HUES48 (cell line): ENCODE results near the gene SMAP2.

Experiments used
- H3K27ac ChIP-seq: one replicate; pipeline ENCODE4 v1.7.0; 2013; ENCODE audit warnings: low read depth, low read length, inconsistent platforms
- H3K27me3 ChIP-seq: 2 replicates; pipeline ENCODE4 v1.6.1; 2013; ENCODE audit warnings: mild to moderate bottlenecking, low read length; ENCODE audit not compliant: control insufficient read depth, insufficient read depth
- H3K36me3 ChIP-seq: 2 replicates; pipeline ENCODE4 v1.6.1; 2013; ENCODE audit warnings: low read length; ENCODE audit not compliant: control insufficient read depth, insufficient read depth
- H3K4me1 ChIP-seq: 2 replicates; pipeline ENCODE4 v1.6.1; 2013; ENCODE audit warnings: mild to moderate bottlenecking, low read length; ENCODE audit not compliant: control insufficient read depth, insufficient read depth
- H3K4me3 ChIP-seq: 2 replicates; pipeline ENCODE4 v1.5.1; 2013; ENCODE audit warnings: mild to moderate bottlenecking, low read depth, low read length
- H3K9ac ChIP-seq: 2 replicates; pipeline ENCODE4 v1.6.1; 2013; ENCODE audit warnings: mild to moderate bottlenecking, low read depth, low read length, moderate library complexity
- H3K9me3 ChIP-seq: 2 replicates; pipeline ENCODE4 v1.6.1; 2013; ENCODE audit warnings: low read length; ENCODE audit not compliant: control insufficient read depth, insufficient read depth

SMAP2 gene

GRCh38 chr1:40351124-40351523, 22.4 kb upstream of the SMAP2 start:
- H3K27me3 ChIP-seq: no peaks in the 10 kb centered on the region
- no peak overlapping the region for H3K27ac ChIP-seq
- H3K4me3 ChIP-seq: no peak overlapping the region
- H3K4me1 ChIP-seq: no peaks in the 10 kb centered on the region
- H3K36me3 ChIP-seq: no peaks in the 10 kb centered on the region
- H3K9ac ChIP-seq: no peak overlapping the region
- no peaks in the 10 kb centered on the region for H3K9me3 ChIP-seq

DNA sequence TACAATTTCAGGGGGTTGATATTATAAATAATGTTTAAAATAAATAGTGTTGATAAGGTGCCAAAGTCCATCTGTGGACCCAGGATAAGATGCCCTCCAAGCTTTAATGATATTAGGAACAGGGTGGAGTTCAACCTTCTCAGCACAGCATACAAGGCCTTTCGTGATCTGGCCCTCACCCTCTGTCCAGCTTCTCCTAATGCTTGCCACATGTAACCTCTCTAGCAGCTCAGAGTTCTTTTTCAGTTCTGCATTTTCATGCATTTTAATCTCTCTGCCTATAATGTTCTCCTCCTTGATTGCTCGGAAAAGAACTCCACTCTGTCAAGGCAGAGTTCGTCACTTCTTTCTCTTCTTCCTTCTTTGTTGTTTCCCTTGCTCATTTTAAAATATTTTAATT, 21.4 kb upstream of the SMAP2 start:
- Histone ChIP-seq H3K27ac (no peak overlapping the region), H3K9me3 (0 out of 2 replicates have a peak, but pooled peaks cover under 1% of the 10 kb centered on the region), H3K9ac (no peak overlapping the region), H3K4me3 (no peak overlapping the region), H3K27me3 (no peaks in the 10 kb centered on the region), H3K36me3 (no peaks in the 10 kb centered on the region), H3K4me1 (no peaks in the 10 kb centered on the region)

DNA sequence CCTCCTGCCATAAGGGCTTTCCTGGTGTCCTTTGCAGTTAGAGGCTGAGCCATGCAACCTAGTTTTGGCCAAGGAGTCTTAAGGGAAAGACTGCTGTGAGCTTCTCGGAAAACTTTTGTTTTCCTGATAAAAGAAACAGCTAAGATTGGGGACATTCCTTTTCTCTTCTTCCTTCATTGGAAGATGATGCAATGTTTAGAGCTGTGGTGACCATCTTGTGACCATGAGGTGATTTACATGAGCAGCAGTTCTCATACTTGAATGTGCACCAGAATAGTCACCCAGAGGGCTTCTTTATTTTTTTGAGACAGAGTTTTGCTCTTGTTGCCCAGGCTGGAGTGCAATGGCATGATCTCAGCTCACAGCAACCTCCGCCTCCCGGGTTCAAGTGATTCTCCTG, 20.4 kb upstream of the SMAP2 start:
- H3K4me3 ChIP-seq: no peak overlapping the region
- H3K27me3 ChIP-seq: no peaks in the 10 kb centered on the region
- no peaks in the 10 kb centered on the region for H3K36me3 ChIP-seq
- H3K9ac ChIP-seq: no peak overlapping the region
- H3K4me1 ChIP-seq: no peaks in the 10 kb centered on the region
- H3K27ac ChIP-seq: no peak overlapping the region
- H3K9me3 ChIP-seq: peaks cover 4% of the 10 kb centered on the region; the same call in 1 of the 2 replicates

- Histone ChIP-seq H3K27me3 (no peaks in the 10 kb centered on the region), H3K9me3 (peaks cover 4% of the 10 kb centered on the region; the same call in 1 of the 2 replicates), H3K4me3 (no peak overlapping the region), H3K36me3 (no peaks in the 10 kb centered on the region), H3K4me1 (0 out of 2 replicates have a peak, but pooled peaks cover 2% of the 10 kb centered on the region), H3K27ac (no peak overlapping the region), H3K9ac (no peak overlapping the region)
These were observed 15.9 kb upstream of the SMAP2 start for GRCh38 chr1:40357625-40358024.

- Histone ChIP-seq H3K4me3 (no peak overlapping the region), H3K27me3 (no peaks in the 10 kb centered on the region), H3K4me1 (0 out of 2 replicates have a peak, but pooled peaks cover 5% of the 10 kb centered on the region), H3K9ac (no peak overlapping the region), H3K9me3 (peaks cover 4% of the 10 kb centered on the region; the same call in 1 of the 2 replicates), H3K27ac (no peak overlapping the region), H3K36me3 (no peaks in the 10 kb centered on the region)
These were observed 12.9 kb upstream of the SMAP2 start for GRCh38 chr1:40360631-40361030.

DNA sequence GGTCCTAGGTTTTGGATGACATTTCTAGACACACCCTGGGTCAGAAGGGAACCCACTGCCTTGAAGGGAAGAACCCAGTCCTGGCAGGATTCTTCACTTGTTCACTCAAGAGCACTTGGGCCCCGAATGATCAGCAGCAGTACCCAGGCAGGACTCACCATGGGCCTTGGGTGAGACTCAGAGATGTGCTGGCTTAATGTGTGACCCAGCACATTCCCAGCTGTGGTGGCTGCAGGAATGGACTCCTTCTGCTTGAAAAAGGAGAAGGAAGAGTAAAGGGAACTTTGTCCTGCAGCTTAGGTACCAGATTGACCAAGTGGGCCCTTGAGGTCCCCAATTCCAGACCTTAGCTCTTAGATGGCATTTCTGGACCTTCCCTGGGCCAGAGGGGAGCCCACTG, 12.3 kb upstream of the SMAP2 start:
- H3K27ac ChIP-seq: no peak overlapping the region
- no peak overlapping the region for H3K9ac ChIP-seq
- H3K9me3 ChIP-seq: peaks cover 4% of the 10 kb centered on the region; the same call in 1 of the 2 replicates
- H3K4me1 ChIP-seq: 0 out of 2 replicates have a peak, but pooled peaks cover 5% of the 10 kb centered on the region
- H3K27me3 ChIP-seq: no peaks in the 10 kb centered on the region
- H3K36me3 ChIP-seq: no peaks in the 10 kb centered on the region
- H3K4me3 ChIP-seq: no peak overlapping the region

- H3K27me3 ChIP-seq: no peaks in the 10 kb centered on the region
- 0 out of 2 replicates have a peak, but pooled peaks cover 5% of the 10 kb centered on the region for H3K4me1 ChIP-seq
- H3K9ac ChIP-seq: no peak overlapping the region
- H3K36me3 ChIP-seq: no peaks in the 10 kb centered on the region
- H3K4me3 ChIP-seq: no peak overlapping the region
- peaks cover 4% of the 10 kb centered on the region; the same call in 1 of the 2 replicates for H3K9me3 ChIP-seq
- no peak overlapping the region for H3K27ac ChIP-seq
These were observed 11.9 kb upstream of the SMAP2 start for GRCh38 chr1:40361637-40362036.

GRCh38 chr1:40362199-40362598, 11.3 kb upstream of the SMAP2 start:
- no peak overlapping the region for H3K4me3 ChIP-seq
- H3K9ac ChIP-seq: no peak overlapping the region
- H3K36me3 ChIP-seq: no peaks in the 10 kb centered on the region
- H3K4me1 ChIP-seq: 0 out of 2 replicates have a peak, but pooled peaks cover 5% of the 10 kb centered on the region
- H3K27me3 ChIP-seq: no peaks in the 10 kb centered on the region
- no peak overlapping the region for H3K27ac ChIP-seq
- H3K9me3 ChIP-seq: peaks cover 4% of the 10 kb centered on the region; the same call in 1 of the 2 replicates

- H3K4me3 ChIP-seq: no peak overlapping the region
- H3K9ac ChIP-seq: no peak overlapping the region
- H3K9me3 ChIP-seq: no peaks in the 10 kb centered on the region
- H3K27me3 ChIP-seq: no peaks in the 10 kb centered on the region
- 0 out of 2 replicates have a peak, but pooled peaks cover 5% of the 10 kb centered on the region for H3K4me1 ChIP-seq
- H3K27ac ChIP-seq: no peak overlapping the region
- no peaks in the 10 kb centered on the region for H3K36me3 ChIP-seq
These were observed 10.8 kb upstream of the SMAP2 start for GRCh38 chr1:40362699-40363098.

DNA sequence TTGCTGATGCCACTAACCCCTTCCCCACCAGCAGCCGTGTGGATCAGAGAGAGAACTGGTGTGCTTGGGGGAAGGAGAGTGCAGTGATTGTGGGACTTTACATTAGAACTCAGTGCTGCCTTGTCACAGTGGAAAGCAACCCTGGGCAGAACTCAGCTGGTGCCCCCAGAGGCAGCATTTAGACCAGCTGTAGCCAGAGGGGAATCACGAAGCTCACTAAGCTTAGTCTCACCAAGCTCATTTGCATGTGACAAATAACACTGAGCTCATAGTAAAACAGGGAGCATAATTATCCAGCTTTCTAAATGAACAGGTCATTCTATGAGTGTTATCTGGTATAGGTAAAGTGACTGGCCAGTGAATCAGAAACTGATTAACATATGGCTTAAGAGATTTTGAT, 9.8 kb upstream of the SMAP2 start:
- Histone ChIP-seq H3K4me3 (no peak overlapping the region), H3K36me3 (no peaks in the 10 kb centered on the region), H3K27ac (no peak overlapping the region), H3K9ac (no peak overlapping the region), H3K4me1 (0 out of 2 replicates have a peak, but pooled peaks cover 5% of the 10 kb centered on the region), H3K27me3 (no peaks in the 10 kb centered on the region), H3K9me3 (no peaks in the 10 kb centered on the region)

DNA sequence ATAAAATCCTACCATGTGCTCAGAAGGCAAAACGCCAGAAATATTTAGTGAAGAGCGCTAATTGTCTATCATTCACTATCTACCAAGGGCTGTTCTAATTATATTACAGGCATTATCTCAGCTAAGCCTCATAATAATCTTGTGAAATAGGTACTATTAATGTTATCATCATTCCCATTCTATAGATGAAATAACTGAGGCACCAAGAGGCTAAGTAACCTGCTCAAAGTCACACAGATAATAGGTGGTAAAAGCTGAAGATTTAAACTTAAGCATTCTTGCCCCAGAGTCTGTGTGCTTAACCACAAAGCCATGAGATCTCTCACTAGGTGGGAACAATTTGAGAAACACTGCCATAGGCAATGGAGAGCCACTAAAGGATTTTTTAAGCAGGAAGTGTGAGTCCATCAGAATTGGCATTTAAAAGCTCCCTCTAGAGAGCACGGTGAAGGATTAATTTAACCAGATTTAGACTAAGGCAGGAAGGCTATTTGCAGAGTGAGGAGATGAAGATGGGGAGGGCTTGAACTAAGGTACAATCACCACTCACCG, 1.7 kb upstream of the SMAP2 start:
- peaks cover 6% of the 10 kb centered on the region for H3K27me3 ChIP-seq
- no peaks in the 10 kb centered on the region for H3K9me3 ChIP-seq
- H3K27ac ChIP-seq: no peak overlapping the region
- H3K4me1 ChIP-seq: peaks cover 5% of the 10 kb centered on the region
- no peak overlapping the region for H3K9ac ChIP-seq
- no peaks in the 10 kb centered on the region for H3K36me3 ChIP-seq
- H3K4me3 ChIP-seq: no peak overlapping the region
